ENCODE data around the gene OPN4. TPM values are rescaled to one million over a fixed set of nuclear protein-coding genes. Genes with fewer than 3 reads are reported as not detected.

Gene OPN4
- total and polyA plus RNA-seq, 2 of the 13 experiments (the other 11 are each of a cell fraction or from before 2014, with no cell fraction given), result not detected

DNA sequence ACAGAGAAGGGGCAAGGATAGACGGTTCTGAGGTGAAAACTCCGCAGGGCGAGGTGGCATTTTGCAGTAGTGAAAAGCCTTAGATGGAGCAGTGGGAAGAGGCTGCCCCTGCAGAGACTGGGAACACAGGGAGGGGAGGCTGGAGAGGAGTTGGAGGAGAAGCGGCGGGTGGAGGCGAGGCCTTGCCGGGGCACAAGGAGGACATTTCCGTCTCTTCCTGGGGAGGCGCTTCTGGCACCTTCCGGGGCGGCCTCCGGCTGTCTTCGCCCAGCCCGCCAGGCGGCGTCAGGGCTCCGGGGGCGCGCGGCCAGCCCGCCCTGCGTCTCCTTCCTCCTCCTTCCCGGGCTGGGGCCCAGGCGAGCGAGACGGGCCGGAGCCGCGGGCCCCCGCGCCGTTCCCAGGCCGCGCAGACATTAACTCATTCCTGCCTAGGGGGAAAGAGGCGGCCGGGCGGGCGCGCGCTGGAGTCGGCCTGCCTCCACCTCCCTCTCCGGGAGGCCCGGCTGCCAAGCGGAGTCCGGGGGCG lies 56.7 kb downstream of the OPN4 start (continued):
- no peak for TF ChIP-seq IKZF4 (CRISPR knock-in tag; IDR thresholded peaks at IDR 0.05; ENCODE audit: borderline replicate concordance, low read depth, not compliant biosample characterization)
- TF ChIP-seq YY1 (IDR thresholded peaks at IDR 0.05; ENCODE audit: insufficient read depth, insufficient replicate concordance, low read depth, low read length), result peak; percentile 77
- 0 out of 2 replicates have a peak, but pooled peaks have one; percentile 11 for TF ChIP-seq THRA (CRISPR knock-in tag; IDR thresholded peaks at IDR 0.05; ENCODE audit: borderline replicate concordance)
- peak; percentile 88 for TF ChIP-seq ZNF652 (CRISPR knock-in tag; IDR thresholded peaks at IDR 0.05; ENCODE audit: borderline replicate concordance, low read depth)
- TF ChIP-seq ZKSCAN8 (CRISPR knock-in tag; IDR thresholded peaks at IDR 0.05; ENCODE audit: borderline replicate concordance), result no peak
- TF ChIP-seq, protein P1, sequence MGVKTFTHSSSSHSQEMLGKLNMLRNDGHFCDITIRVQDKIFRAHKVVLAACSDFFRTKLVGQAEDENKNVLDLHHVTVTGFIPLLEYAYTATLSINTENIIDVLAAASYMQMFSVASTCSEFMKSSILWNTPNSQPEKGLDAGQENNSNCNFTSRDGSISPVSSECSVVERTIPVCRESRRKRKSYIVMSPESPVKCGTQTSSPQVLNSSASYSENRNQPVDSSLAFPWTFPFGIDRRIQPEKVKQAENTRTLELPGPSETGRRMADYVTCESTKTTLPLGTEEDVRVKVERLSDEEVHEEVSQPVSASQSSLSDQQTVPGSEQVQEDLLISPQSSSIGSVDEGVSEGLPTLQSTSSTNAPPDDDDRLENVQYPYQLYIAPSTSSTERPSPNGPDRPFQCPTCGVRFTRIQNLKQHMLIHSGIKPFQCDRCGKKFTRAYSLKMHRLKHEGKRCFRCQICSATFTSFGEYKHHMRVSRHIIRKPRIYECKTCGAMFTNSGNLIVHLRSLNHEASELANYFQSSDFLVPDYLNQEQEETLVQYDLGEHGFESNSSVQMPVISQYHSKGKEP (CRISPR knock-in tag; IDR thresholded peaks at IDR 0.05), result no peak
- TF ChIP-seq ZFP1 (CRISPR knock-in tag; IDR thresholded peaks at IDR 0.05), result no peak
- TF ChIP-seq DMAP1 (CRISPR knock-in tag; IDR thresholded peaks at IDR 0.05), result no peak
- peak; percentile 40; the same call in 1 of the 2 replicates for TF ChIP-seq ZNF280D (CRISPR knock-in tag; IDR thresholded peaks at IDR 0.05)
- TF ChIP-seq ZNF747 (CRISPR knock-in tag; IDR thresholded peaks at IDR 0.05; ENCODE audit: borderline replicate concordance), result no peak
- TF ChIP-seq, protein P2, sequence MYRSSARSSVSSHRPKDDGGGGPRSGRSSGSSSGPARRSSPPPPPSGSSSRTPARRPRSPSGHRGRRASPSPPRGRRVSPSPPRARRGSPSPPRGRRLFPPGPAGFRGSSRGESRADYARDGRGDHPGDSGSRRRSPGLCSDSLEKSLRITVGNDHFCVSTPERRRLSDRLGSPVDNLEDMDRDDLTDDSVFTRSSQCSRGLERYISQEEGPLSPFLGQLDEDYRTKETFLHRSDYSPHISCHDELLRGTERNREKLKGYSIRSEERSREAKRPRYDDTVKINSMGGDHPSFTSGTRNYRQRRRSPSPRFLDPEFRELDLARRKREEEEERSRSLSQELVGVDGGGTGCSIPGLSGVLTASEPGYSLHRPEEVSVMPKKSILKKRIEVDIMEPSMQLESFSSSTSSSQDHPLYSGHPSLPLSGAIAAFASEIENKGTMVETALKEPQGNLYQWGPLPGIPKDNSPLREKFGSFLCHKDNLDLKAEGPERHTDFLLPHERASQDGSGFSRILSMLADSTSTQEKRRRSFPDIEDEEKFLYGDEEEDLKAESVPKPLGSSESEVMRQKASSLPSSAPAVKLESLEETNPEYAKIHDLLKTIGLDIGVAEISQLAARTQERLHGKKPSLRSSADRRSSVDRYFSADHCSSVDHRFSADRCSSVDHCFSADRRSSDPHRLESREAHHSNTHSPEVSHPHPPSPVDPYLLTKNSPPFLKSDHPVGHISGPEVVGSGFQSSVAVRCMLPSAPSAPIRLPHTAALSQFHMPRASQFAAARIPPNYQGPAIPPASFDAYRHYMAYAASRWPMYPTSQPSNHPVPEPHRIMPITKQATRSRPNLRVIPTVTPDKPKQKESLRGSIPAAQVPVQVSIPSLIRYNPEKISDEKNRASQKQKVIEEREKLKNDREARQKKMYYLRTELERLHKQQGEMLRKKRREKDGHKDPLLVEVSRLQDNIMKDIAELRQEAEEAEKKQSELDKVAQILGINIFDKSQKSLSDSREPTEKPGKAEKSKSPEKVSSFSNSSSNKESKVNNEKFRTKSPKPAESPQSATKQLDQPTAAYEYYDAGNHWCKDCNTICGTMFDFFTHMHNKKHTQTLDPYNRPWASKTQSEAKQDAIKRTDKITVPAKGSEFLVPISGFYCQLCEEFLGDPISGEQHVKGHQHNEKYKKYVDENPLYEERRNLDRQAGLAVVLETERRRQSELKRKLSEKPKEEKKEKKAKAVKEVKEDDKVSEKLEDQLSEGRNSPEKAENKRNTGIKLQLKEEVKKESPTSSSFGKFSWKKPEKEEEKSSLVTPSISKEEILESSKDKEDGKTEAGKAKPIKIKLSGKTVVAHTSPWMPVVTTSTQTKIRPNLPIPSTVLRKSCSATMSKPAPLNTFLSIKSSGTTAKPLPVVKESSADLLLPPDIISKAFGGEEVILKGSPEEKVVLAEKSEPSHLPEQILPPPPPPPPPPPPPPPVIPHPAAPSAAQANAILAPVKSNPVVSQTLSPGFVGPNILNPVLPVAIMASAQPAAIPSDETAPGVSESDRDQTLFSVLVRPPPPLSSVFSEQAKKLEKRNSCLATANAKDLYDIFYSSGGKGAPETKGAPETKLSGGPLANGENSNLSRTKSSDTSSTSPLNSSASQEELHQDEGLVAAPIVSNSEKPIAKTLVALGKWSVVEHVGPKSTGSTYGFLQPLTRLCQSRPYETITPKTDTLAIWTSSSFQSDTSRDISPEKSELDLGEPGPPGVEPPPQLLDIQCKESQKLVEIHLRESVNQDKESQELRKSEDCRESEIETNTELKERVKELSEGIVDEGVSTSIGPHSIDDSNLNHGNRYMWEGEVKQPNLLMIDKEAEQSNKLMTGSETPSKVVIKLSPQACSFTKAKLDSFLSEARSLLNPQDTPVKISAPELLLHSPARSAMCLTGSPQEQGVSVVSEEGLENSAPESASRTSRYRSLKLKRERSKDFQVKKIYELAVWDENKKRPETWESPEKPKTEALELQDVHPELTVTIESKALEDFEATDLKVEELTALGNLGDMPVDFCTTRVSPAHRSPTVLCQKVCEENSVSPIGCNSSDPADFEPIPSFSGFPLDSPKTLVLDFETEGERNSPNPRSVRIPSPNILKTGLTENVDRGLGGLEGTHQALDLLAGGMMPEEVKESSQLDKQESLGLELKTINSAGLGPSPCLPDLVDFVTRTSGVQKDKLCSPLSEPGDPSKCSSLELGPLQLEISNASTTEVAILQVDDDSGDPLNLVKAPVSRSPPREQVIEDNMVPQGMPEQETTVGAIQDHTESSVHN (CRISPR knock-in tag; IDR thresholded peaks at IDR 0.05), result no peak
- TF ChIP-seq ZNF10 (CRISPR knock-in tag; IDR thresholded peaks at IDR 0.05; ENCODE audit: borderline replicate concordance, low read depth), result no peak
- no peak for TF ChIP-seq ZNF207 (IDR thresholded peaks at IDR 0.05; ENCODE audit: borderline replicate concordance)
- no peak for TF ChIP-seq RELA (CRISPR knock-in tag; IDR thresholded peaks at IDR 0.05)
- no peak for TF ChIP-seq ZNF292 (CRISPR knock-in tag; IDR thresholded peaks at IDR 0.05; ENCODE audit: borderline replicate concordance, low read depth)
